Peyer's patch (tissue), 4 donors: ENCODE measurements around the gene PGK1.
"Not testable (repeated sequence)": the region's sequence is repeated elsewhere in the genome, so short reads cannot be mapped to it uniquely, and the experiment has no call there.

ENCODE experiments used
- POLR2A ChIP-seq, 2 donors: fragments of 450-650 bp; IDR thresholded peaks; one replicate each; pipeline ENCODE4 v1.5.1; 2017; ENCODE audit warnings: antibody characterized with exemption in 2 of 2, mild to moderate bottlenecking in 2 of 2, moderate library complexity in 2 of 2
- TF ChIP-seq, protein P1 (sequence below), 6 experiments: fragments of 450-650 bp in 4 of 6; fragments of 200-600 bp in 2 of 6; sonication (generic) in 1 of 6; IDR thresholded peaks; one replicate each; pipeline ENCODE4 v1.5.1; 2017 to 2019; ENCODE audit warnings: antibody characterized with exemption in 6 of 6, mild to moderate bottlenecking in 3 of 6, moderate library complexity in 1 of 6

DNA sequence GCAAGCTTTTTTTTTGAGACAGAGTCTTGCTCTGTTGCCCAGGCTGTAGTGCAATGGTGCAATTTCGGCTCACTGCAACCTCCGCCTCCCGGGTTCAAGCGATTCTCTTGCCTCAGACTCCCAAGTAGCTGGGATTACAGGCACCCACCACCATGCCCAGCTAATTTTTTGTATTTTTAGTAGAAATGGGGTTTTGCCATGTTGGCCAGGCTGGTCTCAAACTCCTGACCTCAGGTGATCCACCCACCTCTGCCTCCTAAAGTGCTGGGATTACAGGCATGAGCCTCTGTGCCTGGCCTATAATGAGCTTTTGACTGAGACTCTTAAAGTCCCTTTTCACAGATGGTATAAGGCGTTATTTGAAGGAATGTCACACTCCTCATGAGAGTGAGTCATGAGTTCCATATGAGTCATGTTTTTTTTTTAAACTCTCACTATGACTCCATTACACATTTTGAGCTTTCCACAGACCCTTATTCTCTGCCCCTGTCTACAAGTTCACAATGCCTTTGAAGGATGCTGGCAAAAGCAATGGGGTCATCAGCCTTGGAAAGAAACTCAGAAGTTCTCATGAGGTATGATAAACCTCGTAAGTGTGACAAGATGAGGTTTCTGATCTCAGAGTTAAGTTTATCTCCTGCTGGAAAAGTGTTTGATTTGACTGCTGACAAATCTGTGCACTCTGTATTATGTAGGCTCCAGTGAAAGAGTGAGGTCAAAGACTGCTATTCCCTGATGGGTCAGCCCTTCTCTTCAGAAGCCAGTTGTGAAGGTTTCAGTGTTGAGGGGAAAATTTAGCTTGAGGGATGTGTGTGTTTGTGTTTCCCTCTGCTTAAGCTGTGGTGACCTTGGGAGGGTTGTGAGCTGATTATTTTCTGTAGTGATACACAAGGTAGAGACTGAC, 39.1 kb upstream of the PGK1 start:
- TF ChIP-seq, protein P1, sequence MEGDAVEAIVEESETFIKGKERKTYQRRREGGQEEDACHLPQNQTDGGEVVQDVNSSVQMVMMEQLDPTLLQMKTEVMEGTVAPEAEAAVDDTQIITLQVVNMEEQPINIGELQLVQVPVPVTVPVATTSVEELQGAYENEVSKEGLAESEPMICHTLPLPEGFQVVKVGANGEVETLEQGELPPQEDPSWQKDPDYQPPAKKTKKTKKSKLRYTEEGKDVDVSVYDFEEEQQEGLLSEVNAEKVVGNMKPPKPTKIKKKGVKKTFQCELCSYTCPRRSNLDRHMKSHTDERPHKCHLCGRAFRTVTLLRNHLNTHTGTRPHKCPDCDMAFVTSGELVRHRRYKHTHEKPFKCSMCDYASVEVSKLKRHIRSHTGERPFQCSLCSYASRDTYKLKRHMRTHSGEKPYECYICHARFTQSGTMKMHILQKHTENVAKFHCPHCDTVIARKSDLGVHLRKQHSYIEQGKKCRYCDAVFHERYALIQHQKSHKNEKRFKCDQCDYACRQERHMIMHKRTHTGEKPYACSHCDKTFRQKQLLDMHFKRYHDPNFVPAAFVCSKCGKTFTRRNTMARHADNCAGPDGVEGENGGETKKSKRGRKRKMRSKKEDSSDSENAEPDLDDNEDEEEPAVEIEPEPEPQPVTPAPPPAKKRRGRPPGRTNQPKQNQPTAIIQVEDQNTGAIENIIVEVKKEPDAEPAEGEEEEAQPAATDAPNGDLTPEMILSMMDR (IDR thresholded peaks at IDR 0.05): not testable (repeated sequence)
- TF ChIP-seq POLR2A (IDR thresholded peaks at IDR 0.05): not testable (repeated sequence)
